Measurements from ENCODE around the gene CAB39L.

CAB39L gene

DNA sequence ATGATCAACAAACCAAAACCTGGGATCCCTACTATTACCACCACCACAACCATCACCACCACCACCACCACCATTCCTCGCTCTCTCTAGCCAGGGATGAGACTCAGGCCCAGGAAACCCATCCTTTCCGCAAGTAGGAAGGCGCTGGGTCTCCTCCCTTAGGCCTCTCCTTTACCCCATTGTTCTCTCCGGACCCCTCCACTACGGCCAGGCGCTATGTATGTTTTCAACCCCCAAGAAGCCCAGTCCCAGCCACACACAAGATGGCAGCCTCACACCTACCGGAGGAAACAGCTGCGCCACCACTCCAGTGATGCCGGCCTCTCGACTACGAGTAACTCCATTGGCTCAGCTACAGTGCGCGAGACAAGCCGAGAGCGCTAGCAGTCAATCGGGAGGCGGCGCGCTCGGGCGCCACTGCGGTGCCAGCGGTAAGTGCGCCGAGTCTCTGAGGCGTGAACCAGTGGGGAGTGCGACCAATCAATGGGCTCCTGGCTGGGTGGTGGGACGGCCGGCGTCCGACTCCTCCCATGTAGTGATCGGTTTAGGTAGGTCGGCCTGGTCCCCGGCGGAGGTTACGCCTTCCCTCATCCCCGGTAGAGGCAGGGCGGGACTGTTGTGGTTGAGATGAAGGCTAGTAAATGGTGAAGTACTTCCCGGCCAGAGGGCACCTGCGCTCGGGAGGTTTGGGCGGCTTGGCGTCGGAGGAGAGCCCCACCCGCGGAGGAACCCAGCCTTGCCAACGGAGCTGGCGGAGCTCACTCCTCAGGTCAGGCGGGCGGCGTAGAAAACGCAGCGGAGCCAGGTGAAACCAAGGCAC, at the start of gene CAB39L, which contains the start of gene SETDB2:
CAB39L (minus strand) TSS at position 361 of the 820 bp plus-strand sequence. CDS start 61,154 bp downstream, outside the sequence.
SETDB2 (plus strand) TSS at position 571 of the 820 bp plus-strand sequence. CDS start 7,620 bp downstream, outside the sequence.
- H3K9ac ChIP-seq (ENCODE audit: low read depth in 1 of 2, low read length in 2 of 2), result peak within 1 kb of the TSS; percentile 93
- peak within 1 kb of the TSS; percentile 94 to 96 for H3K27ac ChIP-seq (ENCODE audit: low read depth in 2 of 2, low read length in 2 of 2)
- peaks cover 11 to 17% of the 10 kb centered on the region in 2 donors for H3K4me1 ChIP-seq (ENCODE audit: control insufficient read depth in 2 of 2, insufficient read depth in 2 of 2, low read length in 2 of 2)
- peak within 1 kb of the TSS; percentile 86 to 96 for H3K4me3 ChIP-seq (ENCODE audit: low read length in 2 of 2)
- no peaks in the 10 kb centered on the region for H3K27me3 ChIP-seq (ENCODE audit: control insufficient read depth in 2 of 2, insufficient read depth in 2 of 2, low read length in 2 of 2)
- H3K36me3 ChIP-seq (ENCODE audit: control insufficient read depth in 2 of 2, insufficient read depth in 2 of 2, low read length in 2 of 2), result no peaks in the 10 kb centered on the region
- no peaks in the 10 kb centered on the region for H3K9me3 ChIP-seq (ENCODE audit: control insufficient read depth in 2 of 2, low read length in 2 of 2)

DNA sequence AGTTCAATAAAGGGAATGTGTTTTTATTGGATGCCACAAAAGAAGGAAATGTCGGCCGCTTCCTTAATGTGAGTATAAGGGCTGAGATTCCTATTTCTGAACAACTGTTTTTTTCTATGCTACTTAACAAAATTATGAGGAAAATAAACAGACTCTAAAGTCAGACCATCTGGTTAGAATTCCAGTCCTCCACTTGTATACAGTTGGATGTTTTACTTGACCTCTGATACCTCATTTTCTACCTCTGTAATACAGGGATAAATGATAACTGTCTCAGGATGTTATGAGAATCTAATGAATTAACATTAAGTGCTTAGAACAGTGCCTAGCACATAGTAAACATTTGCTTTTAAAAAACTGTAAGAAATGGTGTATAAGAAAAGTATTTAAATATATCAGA, 44.7 kb upstream of the CAB39L start:
- H3K9ac ChIP-seq (ENCODE audit: low read depth in 1 of 2, low read length in 2 of 2), result no peak overlapping the region
- H3K9me3 ChIP-seq (ENCODE audit: control insufficient read depth in 2 of 2, low read length in 2 of 2), result no peaks in the 10 kb centered on the region
- H3K27me3 ChIP-seq (ENCODE audit: control insufficient read depth in 2 of 2, insufficient read depth in 2 of 2, low read length in 2 of 2), result no peaks in the 10 kb centered on the region
- H3K27ac ChIP-seq (ENCODE audit: low read depth in 2 of 2, low read length in 2 of 2), result no peak overlapping the region
- H3K4me1 ChIP-seq (ENCODE audit: control insufficient read depth in 2 of 2, insufficient read depth in 2 of 2, low read length in 2 of 2), result no peaks in the 10 kb centered on the region
- peaks cover 6 to 23% of the 10 kb centered on the region in 2 donors for H3K36me3 ChIP-seq (ENCODE audit: control insufficient read depth in 2 of 2, insufficient read depth in 2 of 2, low read length in 2 of 2)
- H3K4me3 ChIP-seq (ENCODE audit: low read length in 2 of 2), result no peak overlapping the region

DNA sequence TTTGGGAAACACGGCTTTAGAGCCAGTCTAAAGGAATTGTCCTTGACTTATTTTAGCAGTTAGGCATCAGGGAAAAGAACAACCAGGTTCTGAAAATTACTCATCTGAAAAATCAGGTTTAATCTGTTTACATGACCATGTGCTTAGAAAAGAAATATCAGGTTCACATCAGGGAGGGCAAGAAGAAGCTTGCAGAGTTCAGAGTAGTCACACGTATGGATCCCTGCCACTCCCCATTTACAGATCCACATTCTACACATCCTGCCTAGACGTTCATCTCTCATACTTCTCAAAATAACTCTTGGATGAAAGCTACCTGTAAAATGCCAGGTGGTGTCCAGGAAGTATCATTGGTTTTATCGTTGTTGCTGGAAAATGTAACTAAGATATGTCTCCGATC, 37.9 kb upstream of the CAB39L start:
- Histone ChIP-seq H3K27ac (ENCODE audit: low read depth in 2 of 2, low read length in 2 of 2) (no peak overlapping the region), H3K9ac (ENCODE audit: low read depth in 1 of 2, low read length in 2 of 2) (no peak overlapping the region), H3K36me3 (ENCODE audit: control insufficient read depth in 2 of 2, insufficient read depth in 2 of 2, low read length in 2 of 2) (peaks cover 28 to 47% of the 10 kb centered on the region in 2 donors), H3K4me1 (ENCODE audit: control insufficient read depth in 2 of 2, insufficient read depth in 2 of 2, low read length in 2 of 2) (no peaks in the 10 kb centered on the region), H3K9me3 (ENCODE audit: control insufficient read depth in 2 of 2, low read length in 2 of 2) (no peaks in the 10 kb centered on the region), H3K4me3 (ENCODE audit: low read length in 2 of 2) (no peak overlapping the region), H3K27me3 (ENCODE audit: control insufficient read depth in 2 of 2, insufficient read depth in 2 of 2, low read length in 2 of 2) (no peaks in the 10 kb centered on the region)

DNA sequence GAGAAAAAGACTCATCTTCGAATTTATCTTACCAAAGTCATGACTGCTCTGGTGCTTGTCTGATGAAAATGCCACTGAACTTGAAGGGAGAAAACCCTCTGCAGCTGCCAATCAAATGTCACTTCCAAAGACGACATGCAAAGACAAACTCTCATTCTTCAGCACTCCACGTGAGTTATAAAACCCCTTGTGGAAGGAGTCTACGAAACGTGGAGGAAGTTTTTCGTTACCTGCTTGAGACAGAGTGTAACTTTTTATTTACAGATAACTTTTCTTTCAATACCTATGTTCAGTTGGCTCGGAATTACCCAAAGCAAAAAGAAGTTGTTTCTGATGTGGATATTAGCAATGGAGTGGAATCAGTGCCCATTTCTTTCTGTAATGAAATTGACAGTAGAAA, 32.7 kb upstream of the CAB39L start:
- no peaks in the 10 kb centered on the region for H3K9me3 ChIP-seq (ENCODE audit: control insufficient read depth in 2 of 2, low read length in 2 of 2)
- H3K36me3 ChIP-seq (ENCODE audit: control insufficient read depth in 2 of 2, insufficient read depth in 2 of 2, low read length in 2 of 2), result peaks cover 40 to 49% of the 10 kb centered on the region in 2 donors
- no peak overlapping the region for H3K27ac ChIP-seq (ENCODE audit: low read depth in 2 of 2, low read length in 2 of 2)
- H3K27me3 ChIP-seq (ENCODE audit: control insufficient read depth in 2 of 2, insufficient read depth in 2 of 2, low read length in 2 of 2), result no peaks in the 10 kb centered on the region
- no peaks in the 10 kb centered on the region for H3K4me1 ChIP-seq (ENCODE audit: control insufficient read depth in 2 of 2, insufficient read depth in 2 of 2, low read length in 2 of 2)
- no peak overlapping the region for H3K4me3 ChIP-seq (ENCODE audit: low read length in 2 of 2)
- no peak overlapping the region for H3K9ac ChIP-seq (ENCODE audit: low read depth in 1 of 2, low read length in 2 of 2)

DNA sequence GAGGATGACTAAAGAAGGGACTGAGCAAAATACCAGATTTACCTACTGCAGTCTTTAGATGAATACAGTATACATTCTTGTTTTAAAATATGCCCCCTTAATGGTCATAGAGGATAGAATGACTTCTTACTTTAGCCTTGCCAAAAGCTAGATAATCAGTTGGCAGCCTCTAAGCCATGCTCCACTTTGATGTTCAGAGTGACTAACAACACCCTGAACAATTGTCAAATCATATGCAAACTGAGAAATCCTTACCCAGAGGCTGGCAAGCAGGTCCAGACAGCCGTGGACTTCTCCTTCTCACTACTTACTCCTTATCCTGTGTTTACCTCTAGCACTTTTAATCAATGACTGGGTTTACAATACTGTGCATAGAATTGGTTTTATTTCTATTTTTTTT, 28.3 kb upstream of the CAB39L start:
- Histone ChIP-seq H3K9me3 (ENCODE audit: control insufficient read depth in 2 of 2, low read length in 2 of 2) (no peaks in the 10 kb centered on the region), H3K4me3 (ENCODE audit: low read length in 2 of 2) (no peak overlapping the region), H3K4me1 (ENCODE audit: control insufficient read depth in 2 of 2, insufficient read depth in 2 of 2, low read length in 2 of 2) (no peaks in the 10 kb centered on the region), H3K27ac (ENCODE audit: low read depth in 2 of 2, low read length in 2 of 2) (no peak overlapping the region), H3K9ac (ENCODE audit: low read depth in 1 of 2, low read length in 2 of 2) (no peak overlapping the region), H3K27me3 (ENCODE audit: control insufficient read depth in 2 of 2, insufficient read depth in 2 of 2, low read length in 2 of 2) (no peaks in the 10 kb centered on the region), H3K36me3 (ENCODE audit: control insufficient read depth in 2 of 2, insufficient read depth in 2 of 2, low read length in 2 of 2) (peaks cover 37 to 38% of the 10 kb centered on the region in 2 donors)

DNA sequence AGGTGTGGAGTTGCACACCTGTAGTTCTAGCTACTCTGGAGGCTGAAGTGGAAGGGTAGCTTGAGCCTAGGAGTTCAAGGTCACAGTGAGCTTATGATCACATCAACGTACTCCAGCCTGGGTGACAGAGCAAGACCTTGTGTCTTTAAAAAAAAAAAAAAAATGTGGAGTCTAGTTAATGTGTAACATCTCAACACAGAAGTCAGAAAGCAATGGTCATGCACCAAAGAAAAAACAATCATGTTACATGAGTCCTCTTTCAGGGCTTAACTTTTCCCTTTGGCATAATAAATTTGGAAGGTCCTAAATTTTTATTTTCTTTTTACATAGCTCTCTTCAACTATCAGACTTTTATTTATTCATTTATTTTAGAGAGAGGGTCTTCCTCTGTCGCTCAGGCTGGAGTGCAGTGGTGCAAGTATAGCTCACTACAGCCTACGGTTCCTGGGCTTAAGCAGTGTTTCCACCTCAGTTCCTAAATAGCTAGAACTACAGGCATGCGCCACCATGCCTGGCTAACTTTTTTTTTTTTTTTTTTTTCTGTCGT, 22.5 kb upstream of the CAB39L start:
- H3K9me3 ChIP-seq (ENCODE audit: control insufficient read depth in 2 of 2, low read length in 2 of 2), result peaks cover 3 to 6% of the 10 kb centered on the region in 2 donors
- H3K4me3 ChIP-seq (ENCODE audit: low read length in 2 of 2), result no peak overlapping the region
- H3K9ac ChIP-seq (ENCODE audit: low read depth in 1 of 2, low read length in 2 of 2), result no peak overlapping the region
- no peaks in the 10 kb centered on the region for H3K4me1 ChIP-seq (ENCODE audit: control insufficient read depth in 2 of 2, insufficient read depth in 2 of 2, low read length in 2 of 2)
- H3K36me3 ChIP-seq (ENCODE audit: control insufficient read depth in 2 of 2, insufficient read depth in 2 of 2, low read length in 2 of 2), result peaks cover 31 to 37% of the 10 kb centered on the region in 2 donors
- H3K27me3 ChIP-seq (ENCODE audit: control insufficient read depth in 2 of 2, insufficient read depth in 2 of 2, low read length in 2 of 2), result no peaks in the 10 kb centered on the region
- no peak overlapping the region for H3K27ac ChIP-seq (ENCODE audit: low read depth in 2 of 2, low read length in 2 of 2)

DNA sequence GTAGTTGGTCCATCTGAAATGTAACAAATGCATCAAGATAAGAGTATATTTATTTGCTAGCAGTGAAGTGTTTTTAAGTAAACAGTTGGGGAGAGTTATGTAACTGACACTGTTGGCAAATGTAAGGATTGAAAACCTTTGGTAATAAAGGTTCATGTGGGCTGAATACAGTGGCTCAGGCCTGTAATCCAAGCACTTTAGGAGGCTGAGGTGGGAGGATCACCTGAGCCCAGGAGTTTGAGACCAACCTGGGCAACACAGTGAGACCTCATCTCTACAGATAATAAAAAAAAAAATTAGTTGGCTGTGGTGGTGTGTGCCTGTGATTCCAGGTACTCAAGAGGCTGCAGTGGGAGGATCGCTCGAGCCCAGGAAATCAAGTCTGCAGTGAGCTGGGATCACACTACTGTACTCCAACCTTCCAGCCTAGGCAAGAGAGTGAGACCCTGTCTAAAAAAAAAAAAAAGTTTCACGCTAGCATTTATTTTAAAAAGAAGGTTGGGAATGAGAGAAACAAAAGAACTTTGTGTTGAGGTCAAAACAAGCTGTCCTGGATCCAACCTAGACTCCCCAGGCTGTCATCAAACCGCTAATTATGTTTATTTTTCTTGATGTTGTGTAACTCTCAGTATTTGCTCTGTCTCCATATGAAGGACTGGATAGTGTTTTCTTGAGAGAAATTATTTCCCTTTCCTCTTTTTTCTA, 20.9 kb upstream of the CAB39L start:
- peaks cover 3 to 6% of the 10 kb centered on the region in 2 donors for H3K9me3 ChIP-seq (ENCODE audit: control insufficient read depth in 2 of 2, low read length in 2 of 2)
- no peaks in the 10 kb centered on the region for H3K27me3 ChIP-seq (ENCODE audit: control insufficient read depth in 2 of 2, insufficient read depth in 2 of 2, low read length in 2 of 2)
- peaks cover 32 to 36% of the 10 kb centered on the region in 2 donors for H3K36me3 ChIP-seq (ENCODE audit: control insufficient read depth in 2 of 2, insufficient read depth in 2 of 2, low read length in 2 of 2)
- no peak overlapping the region for H3K9ac ChIP-seq (ENCODE audit: low read depth in 1 of 2, low read length in 2 of 2)
- no peaks in the 10 kb centered on the region for H3K4me1 ChIP-seq (ENCODE audit: control insufficient read depth in 2 of 2, insufficient read depth in 2 of 2, low read length in 2 of 2)
- no peak overlapping the region for H3K27ac ChIP-seq (ENCODE audit: low read depth in 2 of 2, low read length in 2 of 2)
- no peak overlapping the region for H3K4me3 ChIP-seq (ENCODE audit: low read length in 2 of 2)

DNA sequence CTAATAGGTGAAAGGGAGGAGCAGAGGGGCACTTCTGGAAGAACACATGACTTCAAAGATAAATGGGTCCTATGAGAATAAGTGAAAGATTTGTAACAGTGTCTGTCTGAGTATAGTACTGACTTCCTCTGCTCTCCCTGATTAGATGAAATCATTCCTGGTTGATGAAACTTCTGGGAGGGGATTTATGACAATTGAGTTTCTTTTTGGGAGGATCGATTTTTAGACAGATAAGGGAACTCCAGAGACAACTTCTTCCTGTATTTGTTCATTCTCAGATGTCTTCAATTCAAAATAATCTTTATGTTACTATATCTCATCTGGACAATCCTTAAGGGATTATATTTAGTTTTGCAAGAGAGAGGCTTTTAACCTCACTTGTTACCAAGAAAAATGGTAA, 20.2 kb upstream of the CAB39L start:
- Histone ChIP-seq H3K36me3 (ENCODE audit: control insufficient read depth in 2 of 2, insufficient read depth in 2 of 2, low read length in 2 of 2) (peaks cover 32% of the 10 kb centered on the region in 2 donors), H3K27ac (ENCODE audit: low read depth in 2 of 2, low read length in 2 of 2) (no peak overlapping the region), H3K27me3 (ENCODE audit: control insufficient read depth in 2 of 2, insufficient read depth in 2 of 2, low read length in 2 of 2) (no peaks in the 10 kb centered on the region), H3K4me3 (ENCODE audit: low read length in 2 of 2) (no peak overlapping the region), H3K9ac (ENCODE audit: low read depth in 1 of 2, low read length in 2 of 2) (no peak overlapping the region), H3K4me1 (ENCODE audit: control insufficient read depth in 2 of 2, insufficient read depth in 2 of 2, low read length in 2 of 2) (no peaks in the 10 kb centered on the region), H3K9me3 (ENCODE audit: control insufficient read depth in 2 of 2, low read length in 2 of 2) (peaks cover 3 to 6% of the 10 kb centered on the region in 2 donors)

DNA sequence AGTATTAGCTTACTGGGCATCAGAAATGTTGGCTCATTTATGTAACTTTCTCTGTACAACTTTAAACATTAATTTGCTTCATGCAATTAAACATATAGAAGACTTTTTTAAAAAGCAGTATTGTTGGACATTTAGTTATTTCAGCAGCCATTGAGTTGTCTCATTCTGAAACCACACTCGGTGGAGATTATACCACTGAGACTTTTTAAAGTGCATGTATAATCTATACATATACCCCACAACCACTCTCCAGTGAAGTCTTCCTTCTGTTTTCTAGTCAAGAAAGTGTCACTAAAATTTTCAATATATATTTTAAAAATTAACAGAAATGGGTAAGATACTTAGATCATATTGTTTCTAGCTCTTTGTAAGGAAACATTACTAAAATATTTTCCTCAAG, 15.7 kb upstream of the CAB39L start:
- H3K27ac ChIP-seq (ENCODE audit: low read depth in 2 of 2, low read length in 2 of 2), result no peak overlapping the region
- no peak overlapping the region for H3K4me3 ChIP-seq (ENCODE audit: low read length in 2 of 2)
- H3K36me3 ChIP-seq (ENCODE audit: control insufficient read depth in 2 of 2, insufficient read depth in 2 of 2, low read length in 2 of 2), result peaks cover 24 to 32% of the 10 kb centered on the region in 2 donors
- H3K4me1 ChIP-seq (ENCODE audit: control insufficient read depth in 2 of 2, insufficient read depth in 2 of 2, low read length in 2 of 2), result no peaks in the 10 kb centered on the region
- no peaks in the 10 kb centered on the region for H3K27me3 ChIP-seq (ENCODE audit: control insufficient read depth in 2 of 2, insufficient read depth in 2 of 2, low read length in 2 of 2)
- H3K9me3 ChIP-seq (ENCODE audit: control insufficient read depth in 2 of 2, low read length in 2 of 2), result peaks cover 3 to 6% of the 10 kb centered on the region in 2 donors
- H3K9ac ChIP-seq (ENCODE audit: low read depth in 1 of 2, low read length in 2 of 2), result no peak overlapping the region

DNA sequence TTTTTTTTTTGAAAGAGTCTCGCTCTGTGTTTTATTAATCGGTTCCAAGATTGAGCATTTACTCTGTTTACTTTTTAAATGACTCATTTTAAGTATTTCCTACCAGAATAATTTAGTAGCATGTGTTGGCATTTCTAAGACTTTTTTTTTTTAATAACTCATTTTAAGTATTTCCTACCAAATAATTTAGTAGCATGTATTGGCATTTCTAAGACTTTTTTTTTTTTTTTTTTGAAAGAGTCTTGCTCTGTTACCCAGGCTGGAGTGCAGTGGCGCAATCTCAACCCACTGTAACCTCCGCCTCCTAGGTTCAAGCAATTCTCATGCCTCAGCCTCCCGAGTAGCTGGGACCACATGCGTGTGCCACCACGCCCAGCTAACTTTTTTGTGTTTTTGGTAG, 13.4 kb upstream of the CAB39L start:
- Histone ChIP-seq H3K4me3 (ENCODE audit: low read length in 2 of 2) (no peak overlapping the region), H3K4me1 (ENCODE audit: control insufficient read depth in 2 of 2, insufficient read depth in 2 of 2, low read length in 2 of 2) (peaks cover 0 to 4% of the 10 kb centered on the region in 2 donors), H3K27me3 (ENCODE audit: control insufficient read depth in 2 of 2, insufficient read depth in 2 of 2, low read length in 2 of 2) (no peaks in the 10 kb centered on the region), H3K36me3 (ENCODE audit: control insufficient read depth in 2 of 2, insufficient read depth in 2 of 2, low read length in 2 of 2) (peaks cover 11 to 13% of the 10 kb centered on the region in 2 donors), H3K9ac (ENCODE audit: low read depth in 1 of 2, low read length in 2 of 2) (no peak overlapping the region), H3K9me3 (ENCODE audit: control insufficient read depth in 2 of 2, low read length in 2 of 2) (peaks cover 0 to 2% of the 10 kb centered on the region in 2 donors), H3K27ac (ENCODE audit: low read depth in 2 of 2, low read length in 2 of 2) (no peak overlapping the region)

All from mucosa of rectum (tissue), 2 donors.